Skeletal muscle satellite cell (primary cell): Measurements from ENCODE around the gene CLMP.
A peak's percentile ranks its signal among the peaks of the same experiment; 100 is the strongest.
"Not testable (repeated sequence)": the region's sequence is repeated elsewhere in the genome, so short reads cannot be mapped to it uniquely, and the experiment has no call there.

Experiments
- H3K27me3 ChIP-seq: 2 replicates; pipeline ENCODE4 v1.7.0; 2013; ENCODE audit warnings: low read length; ENCODE audit not compliant: control insufficient read depth, insufficient read depth
- H3K36me3 ChIP-seq: 2 replicates; pipeline ENCODE4 v1.7.0; 2013; ENCODE audit warnings: mild to moderate bottlenecking, control low read depth, low read length; ENCODE audit not compliant: insufficient read depth
- H3K4me1 ChIP-seq: 2 replicates; pipeline ENCODE4 v1.7.0; 2013; ENCODE audit warnings: low read length; ENCODE audit not compliant: control insufficient read depth, insufficient read depth
- H3K4me2 ChIP-seq: 2 replicates; pipeline ENCODE4 v1.7.0; 2013; ENCODE audit warnings: mild to moderate bottlenecking, low read length
- H3K4me3 ChIP-seq: 2 replicates; pipeline ENCODE4 v1.7.0; 2013; ENCODE audit warnings: low read length
- H3K9ac ChIP-seq: 2 replicates; pipeline ENCODE4 v1.7.0; 2013; ENCODE audit warnings: mild to moderate bottlenecking, low read depth, low read length, moderate library complexity
- H3K9me3 ChIP-seq: replicated peaks from 2 replicates; pipeline ENCODE4 v1.7.0; 2013; ENCODE audit warnings: mild to moderate bottlenecking, control low read depth, low read length

The CLMP gene

DNA sequence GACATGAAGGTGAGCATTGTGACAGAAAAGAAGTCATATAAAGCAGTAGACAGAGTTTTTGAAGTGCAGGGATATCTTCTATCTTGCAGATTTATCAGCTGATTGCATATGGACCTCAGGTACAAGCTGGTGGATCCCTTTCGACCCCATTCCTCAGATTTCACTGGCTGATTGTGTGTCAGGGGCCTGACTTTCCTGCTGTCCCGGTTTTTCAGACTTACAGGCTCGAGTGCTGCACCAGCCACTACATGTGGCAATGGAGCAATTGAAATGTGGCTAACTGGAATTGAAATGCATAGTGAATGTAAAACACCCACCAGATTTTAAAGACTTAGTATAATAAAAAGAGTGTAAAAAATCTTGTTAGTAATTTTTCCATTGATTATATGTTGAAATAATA, 50.3 kb downstream of the CLMP start:
- Histone ChIP-seq H3K9ac (peak overlapping the region; percentile 27), H3K36me3 (peaks cover 38% of the 10 kb centered on the region)

DNA sequence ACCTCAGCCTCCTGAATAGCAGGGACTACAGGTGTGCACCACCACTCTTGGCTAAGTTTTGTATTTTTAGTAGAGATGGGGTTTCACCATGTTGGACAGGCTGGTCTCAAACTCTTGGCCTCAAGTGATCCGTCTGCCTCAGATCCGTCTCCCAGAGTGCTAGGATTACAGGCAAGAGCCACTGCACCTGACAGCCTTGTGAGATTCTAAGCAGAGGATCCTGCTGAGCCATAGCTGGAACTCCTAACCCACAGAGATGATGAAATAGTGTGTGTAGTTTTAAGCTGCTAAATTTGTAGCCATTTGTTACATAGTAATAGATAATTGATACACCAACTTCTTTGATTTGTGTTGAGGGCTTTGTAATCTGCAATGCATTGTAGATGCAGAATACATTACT, 51.1 kb downstream of the CLMP start:
- no peak overlapping the region for H3K4me3 ChIP-seq
- H3K4me2 ChIP-seq, result no peak overlapping the region
- H3K27me3 ChIP-seq, result no peaks in the 10 kb centered on the region
- no peaks in the 10 kb centered on the region for H3K9me3 ChIP-seq
- H3K9ac ChIP-seq, result no peak overlapping the region
- peaks cover 43% of the 10 kb centered on the region for H3K4me1 ChIP-seq
- peaks cover 34% of the 10 kb centered on the region for H3K36me3 ChIP-seq

More for the DNA sequence above, 50.3 kb downstream of the CLMP start:
- no peaks in the 10 kb centered on the region for H3K27me3 ChIP-seq
- no peak overlapping the region for H3K4me3 ChIP-seq
- peaks cover 40% of the 10 kb centered on the region for H3K4me1 ChIP-seq
- H3K9me3 ChIP-seq, result no peaks in the 10 kb centered on the region
- no peak overlapping the region for H3K4me2 ChIP-seq

DNA sequence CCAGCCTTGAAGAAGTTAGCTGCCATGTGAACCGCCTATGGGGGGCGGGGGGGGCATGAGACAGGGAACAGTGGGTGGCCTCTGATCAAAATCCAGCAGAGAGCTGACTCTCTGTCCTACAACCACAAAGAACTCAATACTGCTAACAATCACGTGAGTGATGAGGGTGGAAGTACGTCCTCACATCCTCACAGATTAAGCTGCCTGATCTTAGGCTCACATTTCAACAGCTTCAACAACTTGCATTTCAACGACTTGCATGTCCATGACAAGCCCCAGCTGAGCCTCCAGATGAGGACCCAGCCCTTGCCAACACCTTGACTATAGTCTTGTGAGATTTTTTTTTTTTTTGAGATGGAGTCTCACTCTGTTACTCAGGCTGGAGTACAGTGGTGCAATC, 51.6 kb downstream of the CLMP start:
- H3K27me3 ChIP-seq, result no peaks in the 10 kb centered on the region
- H3K4me3 ChIP-seq, result no peak overlapping the region
- H3K4me1 ChIP-seq, result peaks cover 48% of the 10 kb centered on the region
- H3K36me3 ChIP-seq, result peaks cover 30% of the 10 kb centered on the region
- H3K4me2 ChIP-seq, result no peak overlapping the region
- H3K9me3 ChIP-seq, result no peaks in the 10 kb centered on the region
- H3K9ac ChIP-seq, result no peak overlapping the region

DNA sequence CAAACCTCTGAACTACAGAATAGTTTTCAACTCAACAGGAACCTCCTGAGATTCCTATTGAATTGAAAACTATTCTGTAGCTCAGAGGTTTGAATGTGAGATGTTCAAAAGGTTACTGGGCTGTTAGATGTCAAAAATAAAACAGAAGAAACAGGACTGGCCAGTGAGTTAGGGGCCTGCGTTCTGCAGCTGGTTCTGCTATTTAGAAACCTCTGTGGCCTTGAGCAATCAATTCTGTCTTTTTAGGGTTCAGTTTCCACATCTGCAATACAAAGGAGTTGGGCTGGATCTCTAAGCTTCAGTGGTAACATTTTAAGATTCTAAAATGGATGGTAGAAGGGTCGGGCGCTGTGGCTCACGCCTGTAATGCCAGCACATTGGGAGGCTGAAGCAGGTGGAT, 55.8 kb downstream of the CLMP start:
- no peak overlapping the region for H3K4me2 ChIP-seq
- no peaks in the 10 kb centered on the region for H3K9me3 ChIP-seq
- H3K4me3 ChIP-seq, result no peak overlapping the region
- no peaks in the 10 kb centered on the region for H3K27me3 ChIP-seq
- peaks cover 13% of the 10 kb centered on the region for H3K36me3 ChIP-seq
- no peak overlapping the region for H3K9ac ChIP-seq
- H3K4me1 ChIP-seq, result peaks cover 59% of the 10 kb centered on the region

DNA sequence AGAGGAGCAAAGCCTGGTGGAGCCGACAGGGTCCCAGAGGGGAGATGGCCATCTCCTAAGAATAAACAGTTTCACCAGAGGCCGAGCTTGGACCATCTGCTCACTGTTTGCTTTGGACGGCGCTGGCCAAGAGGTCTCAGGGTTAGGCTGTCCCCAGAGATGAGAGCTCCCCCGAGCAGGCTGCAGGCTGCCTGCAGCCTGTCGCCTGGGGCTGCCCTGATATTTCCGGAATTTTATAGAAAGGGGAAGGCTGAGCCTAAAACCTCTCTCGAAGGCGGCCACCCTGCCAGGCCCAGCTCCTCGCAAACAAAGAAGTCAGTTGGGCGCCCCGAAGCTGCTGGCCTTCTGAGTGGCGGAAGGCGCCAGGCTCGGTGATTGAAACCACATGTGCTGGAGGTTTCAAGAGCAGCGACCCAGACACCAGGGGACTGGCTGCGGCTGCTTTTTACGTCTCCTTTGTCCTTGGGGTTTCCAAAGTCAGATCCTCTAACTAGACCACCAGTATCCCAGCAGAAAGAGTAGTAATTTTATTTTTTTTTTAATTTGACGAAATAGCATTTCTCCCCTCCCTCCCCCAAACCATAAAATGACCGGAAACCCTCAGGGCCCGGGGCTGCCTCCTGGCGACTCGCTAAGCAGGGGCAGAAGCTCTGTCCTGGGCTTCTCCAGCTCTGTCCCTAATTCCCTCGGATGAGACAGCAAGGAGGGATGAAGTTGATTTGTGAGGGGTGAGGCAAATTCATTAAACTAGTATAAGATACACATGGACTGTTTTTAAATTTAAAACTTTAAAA, 57.4 kb downstream of the CLMP start:
- peak overlapping the region; percentile 80 for H3K9ac ChIP-seq
- no peaks in the 10 kb centered on the region for H3K9me3 ChIP-seq
- H3K27me3 ChIP-seq, result no peaks in the 10 kb centered on the region
- H3K4me2 ChIP-seq, result peak overlapping the region; percentile 68
- peaks cover 7% of the 10 kb centered on the region for H3K36me3 ChIP-seq
- H3K4me3 ChIP-seq, result peak overlapping the region; percentile 34
- peaks cover 60% of the 10 kb centered on the region for H3K4me1 ChIP-seq

DNA sequence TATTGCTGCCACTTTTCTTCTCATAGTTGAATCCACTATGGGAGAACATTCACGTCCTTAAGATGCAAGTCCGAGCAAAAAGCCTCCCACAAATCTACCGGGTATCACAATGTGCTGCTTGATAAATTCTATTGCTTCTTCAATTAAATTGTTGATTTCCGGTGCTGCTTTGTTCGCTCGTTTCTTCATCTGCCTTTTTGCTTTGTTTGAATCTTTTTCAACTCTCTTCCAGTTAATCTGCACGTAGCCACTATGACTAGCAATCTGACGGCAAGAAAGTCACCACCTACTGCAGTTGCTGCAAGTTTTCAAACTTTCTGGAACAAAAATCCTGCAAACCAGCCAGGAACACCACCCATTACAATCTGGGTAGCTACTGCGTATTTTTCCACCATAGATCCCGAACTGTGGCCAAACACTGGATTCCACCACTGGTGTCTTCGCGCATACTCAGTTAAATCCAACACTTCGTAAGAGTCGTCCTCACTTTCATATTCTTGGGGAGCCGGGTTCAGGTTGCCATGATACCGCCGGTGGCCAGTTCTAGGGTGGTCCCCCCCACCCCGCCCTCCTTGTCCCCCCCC, 59.1 kb downstream of the CLMP start:
- H3K4me1 ChIP-seq, result peaks cover 74% of the 10 kb centered on the region
- H3K27me3 ChIP-seq, result no peaks in the 10 kb centered on the region
- peaks cover 3% of the 10 kb centered on the region for H3K36me3 ChIP-seq
- no peaks in the 10 kb centered on the region for H3K9me3 ChIP-seq
- peak overlapping the region; percentile 53 for H3K4me3 ChIP-seq
- peak overlapping the region; percentile 59 for H3K9ac ChIP-seq
- peak overlapping the region; percentile 77 for H3K4me2 ChIP-seq

DNA sequence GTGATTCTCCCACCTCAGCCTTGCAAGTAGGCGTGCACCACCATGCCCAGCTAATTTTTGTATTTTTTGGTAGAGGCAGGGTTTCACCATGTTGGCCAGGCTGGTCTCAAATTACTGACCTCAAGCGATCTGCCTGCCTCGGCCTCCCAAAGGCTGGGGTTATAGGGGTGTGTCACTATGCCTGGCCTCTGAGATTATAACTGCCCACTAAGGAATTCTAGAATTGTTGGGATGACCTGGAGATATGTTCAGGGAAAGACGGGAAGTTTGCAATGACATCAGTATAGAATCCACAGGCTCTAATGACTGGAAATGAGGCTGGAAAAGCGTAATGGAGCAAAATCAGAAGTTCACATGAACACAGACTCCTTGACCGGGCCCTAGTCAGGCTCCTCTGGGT, 62.2 kb downstream of the CLMP start:
- peaks cover 8% of the 10 kb centered on the region for H3K36me3 ChIP-seq
- H3K27me3 ChIP-seq, result no peaks in the 10 kb centered on the region
- H3K4me1 ChIP-seq, result peaks cover 76% of the 10 kb centered on the region

DNA sequence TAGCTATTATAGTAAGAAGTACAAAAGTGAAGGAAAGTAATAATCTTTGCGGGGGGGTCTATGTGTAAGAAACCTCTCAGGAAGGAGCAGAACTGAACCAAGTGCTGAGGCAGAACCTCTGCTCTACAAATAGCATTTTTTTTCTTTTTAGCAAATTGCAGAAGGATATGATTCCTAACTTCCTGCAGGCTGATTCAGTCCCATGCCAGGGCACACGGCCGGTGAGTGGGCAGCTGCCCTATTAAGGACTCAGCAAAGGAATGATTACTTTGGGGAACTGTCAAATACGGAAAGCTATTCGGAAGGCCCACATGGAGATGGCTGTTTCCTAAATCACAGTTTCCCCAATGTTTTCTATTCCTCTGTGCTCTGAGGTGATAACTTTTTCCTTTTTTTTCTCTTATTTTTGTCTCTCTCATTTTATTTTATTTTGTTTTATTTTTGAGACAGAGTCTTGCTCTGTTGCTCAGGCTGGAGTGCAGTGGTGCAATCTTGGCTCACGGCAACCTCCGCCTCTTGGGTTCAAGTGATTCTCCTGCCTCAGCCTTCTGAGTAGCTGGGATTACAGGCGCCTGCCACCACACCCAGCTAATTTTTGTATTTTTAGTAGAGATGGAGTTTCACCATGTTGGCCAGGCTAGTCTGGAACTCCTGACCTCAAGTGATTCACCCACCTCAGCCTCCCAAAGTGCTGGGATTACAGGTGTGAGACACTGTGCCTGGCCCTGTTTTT, 62.8 kb downstream of the CLMP start:
- peaks cover 69% of the 10 kb centered on the region for H3K4me1 ChIP-seq
- not testable (repeated sequence) for H3K4me3 ChIP-seq, H3K27me3 ChIP-seq, H3K9me3 ChIP-seq, H3K36me3 ChIP-seq
- H3K9ac ChIP-seq, result peak overlapping the region; percentile 80
- H3K4me2 ChIP-seq, result peak overlapping the region; percentile 68

More for the DNA sequence above, 62.2 kb downstream of the CLMP start:
- Histone ChIP-seq H3K9ac (peak overlapping the region; percentile 36), H3K4me3 (peak overlapping the region; percentile 12), H3K9me3 (no peaks in the 10 kb centered on the region), H3K4me2 (peak overlapping the region; percentile 19)

DNA sequence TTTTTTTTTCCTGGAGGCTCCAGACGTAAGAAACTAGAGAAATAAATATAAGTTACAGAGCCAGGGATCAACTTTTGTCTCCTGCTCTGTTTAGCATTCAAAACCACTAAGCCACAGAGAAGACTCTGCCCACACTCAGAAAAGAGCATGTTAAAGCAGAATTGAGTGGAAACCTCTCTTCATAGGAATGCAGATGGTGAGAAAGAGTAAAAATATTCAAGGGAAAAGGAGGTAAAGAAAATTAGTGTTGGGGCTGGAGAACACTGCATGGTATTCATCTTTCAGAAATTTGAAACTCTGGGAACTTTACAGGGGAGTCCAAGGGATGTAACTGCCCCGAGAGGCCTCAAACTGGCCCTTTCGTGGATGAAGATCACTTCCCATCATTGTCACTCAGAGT, 65.1 kb downstream of the CLMP start:
- peaks cover 12% of the 10 kb centered on the region for H3K36me3 ChIP-seq
- peak overlapping the region; percentile 1 for H3K4me3 ChIP-seq
- H3K9ac ChIP-seq, result peak overlapping the region; percentile 80
- H3K4me1 ChIP-seq, result peaks cover 53% of the 10 kb centered on the region
- H3K4me2 ChIP-seq, result peak overlapping the region; percentile 50
- H3K27me3 ChIP-seq, result no peaks in the 10 kb centered on the region
- H3K9me3 ChIP-seq, result no peaks in the 10 kb centered on the region

DNA sequence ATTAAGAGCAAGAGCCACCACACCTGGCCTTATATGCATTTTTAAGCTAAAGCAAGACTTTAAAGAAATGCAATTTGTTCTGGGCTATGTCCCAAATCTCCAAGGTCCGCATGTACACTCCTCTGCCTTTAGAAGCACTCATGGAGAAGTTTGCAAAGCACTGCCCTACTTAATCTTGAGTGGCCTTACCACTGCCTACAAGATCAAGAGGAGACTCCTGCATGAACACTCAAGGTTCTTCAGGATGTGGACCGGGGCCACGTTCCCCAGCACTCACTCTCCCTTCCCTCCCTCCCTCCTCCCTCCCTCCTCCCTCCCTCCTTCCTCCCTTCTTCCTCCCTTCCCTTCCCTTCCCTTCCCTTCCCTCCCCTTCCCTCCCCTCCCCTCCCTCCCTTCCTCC, 69.9 kb downstream of the CLMP start:
- Histone ChIP-seq H3K36me3 (peaks cover 12% of the 10 kb centered on the region), H3K4me1 (peaks cover 35% of the 10 kb centered on the region), H3K9me3 (no peaks in the 10 kb centered on the region), H3K4me2 (no peak overlapping the region), H3K9ac (no peak overlapping the region), H3K4me3 (no peak overlapping the region), H3K27me3 (no peaks in the 10 kb centered on the region)

DNA sequence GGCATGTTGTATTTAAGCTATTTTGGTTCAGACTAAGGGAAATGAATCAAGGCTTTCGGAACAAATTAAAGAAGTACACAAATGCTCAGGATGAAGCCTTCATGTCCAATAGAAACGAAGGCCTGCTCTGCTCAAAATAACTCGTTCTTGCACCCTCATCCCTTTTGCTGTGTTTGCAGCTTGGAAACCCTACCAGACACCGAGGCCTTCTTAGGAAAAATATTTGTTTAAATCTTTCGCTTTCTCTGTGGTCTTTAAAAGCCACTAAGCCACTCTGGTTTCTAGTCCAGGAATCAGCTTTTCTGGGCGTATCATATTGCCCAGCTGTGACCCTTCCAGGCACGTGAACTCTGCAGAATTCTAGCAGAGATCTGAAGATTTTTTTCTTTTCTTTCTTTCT, 72.2 kb downstream of the CLMP start:
- peaks cover 4% of the 10 kb centered on the region for H3K36me3 ChIP-seq
- H3K4me3 ChIP-seq, result peak overlapping the region; percentile 18
- peak overlapping the region; percentile 47 for H3K4me2 ChIP-seq
- no peaks in the 10 kb centered on the region for H3K27me3 ChIP-seq
- H3K9me3 ChIP-seq, result no peaks in the 10 kb centered on the region
- peaks cover 40% of the 10 kb centered on the region for H3K4me1 ChIP-seq
- peak overlapping the region; percentile 72 for H3K9ac ChIP-seq
